HPDE6-E6E7 (cell line): ENCODE measurements around the gene PLEKHG5.

Experiments
- DNase-seq: peaks from one replicate; pipeline ENCODE4 v3.0.0; 2011; ENCODE audit warnings: missing footprints; ENCODE audit errors: extremely low spot score

PLEKHG5 gene

DNA sequence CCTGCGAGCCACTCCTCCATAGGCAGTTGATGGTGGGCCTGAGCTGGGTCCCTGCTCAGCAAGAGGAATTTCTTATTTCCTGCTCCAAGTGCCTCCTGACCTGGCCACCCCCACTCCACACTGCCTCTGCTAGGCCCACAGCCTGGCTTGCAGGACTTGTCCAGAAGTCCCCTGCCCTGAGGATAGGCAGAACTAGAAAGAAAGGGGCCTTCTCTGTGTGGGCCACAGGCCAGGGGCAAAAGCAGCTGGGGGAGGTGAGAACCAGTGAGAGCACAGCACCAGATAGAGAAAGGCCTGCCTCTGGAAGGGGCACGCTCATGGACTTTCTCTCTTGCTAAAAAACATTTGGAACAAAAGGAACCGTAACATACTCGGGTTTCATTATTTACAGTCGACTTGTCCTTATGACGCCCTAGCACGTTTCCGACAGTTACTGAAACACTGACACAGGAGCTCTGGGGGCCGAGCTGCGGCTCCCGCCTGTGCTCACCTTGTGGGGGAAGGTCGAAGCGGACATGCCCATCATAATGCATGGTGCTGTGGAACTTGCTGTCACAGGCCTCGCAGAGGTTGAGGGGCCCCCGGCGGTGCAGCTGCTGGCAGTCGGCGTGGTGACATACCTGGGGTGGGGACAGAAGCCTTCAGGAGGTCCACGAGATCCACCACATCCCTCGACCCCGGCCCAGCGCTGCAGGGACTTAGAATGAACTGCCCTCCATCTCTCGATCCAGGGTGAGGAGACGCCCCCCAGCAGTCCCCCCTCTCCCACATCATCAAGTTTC, 14.2 kb downstream of the PLEKHG5 start:
- no peak for DNase-seq

GRCh38 chr1:6476483-6476882, 15.0 kb downstream of the PLEKHG5 start:
- DNase-seq: no peak

GRCh38 chr1:6475381-6476133, 15.9 kb downstream of the PLEKHG5 start:
- peak; percentile 70 for DNase-seq

DNA sequence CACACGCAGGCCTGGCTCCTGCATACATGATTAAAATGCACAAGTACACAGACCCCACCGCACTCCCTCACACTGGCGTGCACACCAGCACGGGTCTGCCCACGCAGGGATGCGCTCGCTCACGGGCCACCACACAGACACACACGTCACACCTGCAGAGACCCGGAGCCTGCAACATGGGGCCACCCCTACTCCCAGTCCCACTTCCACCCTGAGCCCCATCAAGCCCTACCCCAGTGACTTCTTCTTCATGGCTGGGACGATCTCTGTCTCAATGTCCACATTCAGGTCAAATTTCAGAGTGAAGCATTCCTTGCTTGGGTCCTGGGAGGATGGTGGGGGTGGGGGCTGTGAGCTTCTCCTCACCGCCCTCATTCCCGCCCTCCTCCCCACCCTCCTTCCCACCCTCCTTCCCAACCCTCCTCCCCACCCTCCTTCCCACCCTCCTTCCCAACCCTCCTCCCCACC, 16.6 kb downstream of the PLEKHG5 start:
- DNase-seq: no peak

- DNase-seq: no peak
These were observed 17.3 kb downstream of the PLEKHG5 start for GRCh38 chr1:6473974-6474814.

- no peak for DNase-seq
These were observed 18.3 kb downstream of the PLEKHG5 start for GRCh38 chr1:6473156-6473555.

DNA sequence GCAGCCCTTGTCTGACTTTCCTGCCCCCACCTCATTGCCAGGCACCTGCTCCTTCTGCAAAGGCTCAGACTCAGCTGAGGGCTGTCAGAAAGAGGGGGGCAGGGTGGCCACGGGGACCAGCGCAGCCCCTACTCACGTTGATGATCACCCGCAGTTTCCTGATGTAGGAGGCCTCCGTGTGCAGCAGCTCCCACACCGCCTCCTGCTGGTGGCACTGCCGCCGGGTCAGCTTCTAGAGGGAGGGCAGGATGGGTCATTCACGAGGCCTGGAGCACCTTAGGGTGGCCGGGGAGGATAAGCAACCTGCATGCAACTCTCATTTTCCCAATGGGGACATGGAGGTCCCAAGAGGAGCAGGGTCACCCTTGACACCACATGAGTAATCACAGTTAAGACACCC, 19.1 kb downstream of the PLEKHG5 start:
- DNase-seq: no peak

- DNase-seq: peak; percentile 78
These were observed 19.5 kb downstream of the PLEKHG5 start for GRCh38 chr1:6471970-6472368.

- DNase-seq: no peak
These were observed 20.1 kb downstream of the PLEKHG5 start for GRCh38 chr1:6471086-6471969.

GRCh38 chr1:6470132-6471085, 21.1 kb downstream of the PLEKHG5 start:
- no peak for DNase-seq

DNA sequence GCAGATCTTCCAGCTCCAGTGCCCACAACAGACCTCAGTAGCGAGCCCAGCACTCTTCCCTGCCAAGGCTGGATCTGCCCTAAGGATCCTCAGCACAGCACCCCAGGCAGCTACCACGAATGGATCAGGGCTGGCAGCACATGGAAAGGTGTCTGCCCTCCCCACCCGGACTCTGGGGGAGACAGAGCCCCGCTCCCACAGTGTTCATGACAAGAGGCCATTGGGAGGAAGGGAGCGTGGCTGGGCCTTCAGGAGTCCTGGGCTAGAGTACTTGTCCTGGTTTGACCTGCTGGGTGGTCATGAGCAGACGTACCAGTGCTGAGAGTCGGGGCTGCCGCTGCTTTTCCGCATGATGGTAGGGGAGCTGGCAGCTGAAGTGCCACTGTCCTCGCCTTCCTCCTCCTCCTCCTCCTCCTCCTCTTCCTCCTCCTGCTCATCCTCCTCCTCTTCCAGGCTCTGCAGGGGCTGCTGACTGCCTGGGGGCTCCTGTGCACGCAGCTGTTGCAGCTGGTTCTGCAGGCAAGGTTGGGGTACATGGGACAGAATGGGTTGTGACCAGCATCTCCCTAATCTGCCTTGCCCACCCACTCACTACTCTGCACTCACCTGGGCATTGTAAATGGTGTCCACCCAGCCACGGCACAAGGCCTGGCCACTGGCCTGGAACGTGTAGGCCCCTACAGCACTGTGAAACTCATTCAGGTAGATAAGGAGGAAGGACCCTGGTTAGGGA, 22.6 kb downstream of the PLEKHG5 start:
- DNase-seq: no peak

GRCh38 chr1:6467744-6468688, 23.5 kb downstream of the PLEKHG5 start:
- no peak for DNase-seq

DNA sequence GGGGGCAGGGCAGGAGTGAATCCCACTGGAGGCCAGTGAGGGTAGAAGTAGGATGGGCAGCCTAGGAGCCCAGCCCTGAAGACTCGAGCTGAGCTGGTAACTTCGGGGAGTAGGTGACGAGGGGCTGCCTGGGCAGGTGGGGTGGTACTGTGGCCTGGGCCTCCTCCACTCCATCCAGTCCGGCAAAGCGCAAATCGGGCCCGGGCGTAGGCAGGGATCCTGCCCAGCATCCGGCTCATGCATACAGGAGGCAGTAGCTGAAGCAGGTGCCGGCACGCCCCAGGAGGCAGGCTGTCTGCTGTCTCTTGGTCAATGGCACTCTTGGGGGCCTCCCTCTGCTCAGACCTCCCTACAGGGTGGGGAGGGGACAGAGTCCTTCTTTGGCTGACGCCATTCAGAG, 24.2 kb downstream of the PLEKHG5 start:
- no peak for DNase-seq

DNA sequence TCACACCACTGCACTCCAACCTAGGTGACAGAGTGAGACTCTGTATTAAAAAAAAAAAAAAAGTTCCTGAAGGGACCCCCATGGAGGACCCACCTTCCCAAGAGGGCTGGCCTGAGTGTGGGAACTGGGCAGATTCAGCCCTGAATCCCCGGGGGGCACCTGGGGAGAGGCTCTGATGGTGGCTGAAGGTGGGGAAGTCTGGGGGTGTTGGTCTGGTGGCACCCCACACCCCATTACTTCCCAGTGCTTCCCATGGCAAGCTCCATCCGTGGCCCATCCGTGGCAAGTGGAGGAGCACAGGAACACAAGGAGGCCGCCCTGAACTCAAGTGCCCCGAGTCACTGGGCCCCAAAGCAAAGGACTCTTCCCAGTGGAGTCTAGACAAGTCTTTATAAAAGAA, 24.7 kb downstream of the PLEKHG5 start:
- DNase-seq: no peak

DNA sequence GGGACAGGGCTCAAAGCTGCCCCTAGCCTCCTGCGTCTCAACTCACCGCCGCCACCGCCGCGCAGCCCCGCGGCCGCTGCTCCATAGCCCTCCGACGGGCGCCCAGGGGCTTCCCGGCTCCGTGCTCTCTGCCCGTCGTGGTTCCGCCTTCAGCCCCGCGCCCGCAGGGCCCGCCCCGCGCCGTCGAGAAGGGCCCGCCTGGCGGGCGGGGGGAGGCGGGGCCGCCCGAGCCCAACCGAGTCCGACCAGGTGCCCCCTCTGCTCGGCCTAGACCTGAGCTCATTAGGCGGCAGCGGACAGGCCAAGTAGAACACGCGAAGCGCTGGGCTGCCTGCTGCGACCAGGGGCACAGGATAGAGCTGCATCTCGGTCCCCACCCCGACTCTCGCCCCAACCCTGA, 25.4 kb downstream of the PLEKHG5 start, which contains the start of gene TNFRSF25:
TSS of gene TNFRSF25 (minus strand) at position 151 of the 400 bp plus-strand sequence. CDS start at position 85, 66 bp downstream.
- no peak for DNase-seq

GRCh38 chr1:6465461-6466005, 25.9 kb downstream of the PLEKHG5 start:
- DNase-seq: no peak

DNA sequence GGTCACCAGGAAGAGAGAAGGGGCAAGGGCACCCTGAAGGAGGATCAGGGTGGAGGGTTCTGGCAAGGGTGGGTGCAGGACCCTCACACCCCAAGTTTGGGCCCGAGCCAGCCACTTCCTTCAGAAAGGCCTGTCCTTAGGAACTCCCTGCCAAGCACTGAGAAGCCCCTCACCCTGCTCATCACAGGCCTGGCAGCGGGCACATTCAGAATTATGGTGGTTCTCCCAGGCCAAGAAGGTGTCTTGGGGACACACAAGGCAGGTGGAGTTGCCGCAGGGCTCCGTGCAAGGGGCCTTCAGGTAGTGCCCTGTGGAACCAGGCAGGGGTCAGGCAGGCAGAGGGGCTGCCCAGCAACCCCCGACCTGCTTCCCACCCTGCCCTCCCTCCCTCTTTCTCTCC, 26.6 kb downstream of the PLEKHG5 start:
- DNase-seq: no peak

DNA sequence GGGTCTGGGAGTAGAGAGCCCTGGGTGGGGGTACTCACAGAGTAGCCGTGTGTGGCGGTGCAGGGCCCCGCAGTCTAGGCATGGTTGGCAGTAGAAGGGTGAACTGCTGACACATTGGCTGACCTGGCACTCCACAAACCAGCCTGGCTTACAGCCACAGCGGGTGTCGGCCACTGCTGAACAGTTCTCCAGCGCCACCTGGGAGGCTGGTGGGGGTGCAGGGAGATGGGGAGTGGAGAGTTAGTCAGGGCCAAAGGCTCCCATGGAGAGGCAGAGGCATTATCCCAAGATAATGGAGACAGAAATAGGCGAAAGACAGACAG, 27.0 kb downstream of the PLEKHG5 start:
- no peak for DNase-seq
